Natural killer cell treated with Interleukin-12 subunit alpha and Interleukin-12 subunit beta and Interleukin-15 and Interleukin-18, amount 100 ng/mL, for 72 hours (primary cell): ENCODE results near the gene COMMD2. TPM values are rescaled to one million over a fixed set of nuclear protein-coding genes. Genes with fewer than 3 reads are reported as not detected.

Experiments used
- ATAC-seq, 2 donors: fragments of 150-1000 bp; cut with Tn5 transposase in 1 of 2; sonication (Bioruptor Pico), chemical (Tn5 transposase) in 1 of 2; 2 replicates each; pipeline ENCODE4 v1.10.0; 2021
- DNase-seq: peaks from one replicate; pipeline ENCODE4 v3.0.0; 2022; ENCODE audit warnings: low spot score
- H3K27ac Mint-ChIP-seq, 2 donors: 1 replicate in 1 of 2; 2 replicates in 1 of 2; pipeline ENCODE4 v1.8.0; 2022; ENCODE audit warnings: mixed read lengths in 2 of 2, mild to moderate bottlenecking in 1 of 2, moderate library complexity in 1 of 2
- H3K27me3 Mint-ChIP-seq, 2 donors: 1 replicate in 1 of 2; 2 replicates in 1 of 2; pipeline ENCODE4 v1.8.0; 2022; ENCODE audit warnings: mixed read lengths in 2 of 2
- H3K36me3 Mint-ChIP-seq: one replicate; pipeline ENCODE4 v1.8.0; 2022; ENCODE audit warnings: mixed read lengths
- H3K4me1 Mint-ChIP-seq, 2 donors: 1 replicate in 1 of 2; 2 replicates in 1 of 2; pipeline ENCODE4 v1.8.0; 2022; ENCODE audit warnings: low read depth in 2 of 2, mixed read lengths in 2 of 2, mild to moderate bottlenecking in 1 of 2
- H3K4me3 Mint-ChIP-seq: one replicate; pipeline ENCODE4 v1.8.0; 2022; ENCODE audit warnings: mixed read lengths
- H3K9me3 Mint-ChIP-seq: 2 replicates; pipeline ENCODE4 v1.8.0; 2022; ENCODE audit warnings: mixed read lengths
- total RNA-seq, 2 donors: library from RNA; stranded (reverse); gene quantifications; one replicate each; pipeline ENCODE4 v1.2.3, GENCODE V29; 2022

COMMD2 gene
- 10 to 100 TPM; 29.4 to 41.9 TPM for total RNA-seq

DNA sequence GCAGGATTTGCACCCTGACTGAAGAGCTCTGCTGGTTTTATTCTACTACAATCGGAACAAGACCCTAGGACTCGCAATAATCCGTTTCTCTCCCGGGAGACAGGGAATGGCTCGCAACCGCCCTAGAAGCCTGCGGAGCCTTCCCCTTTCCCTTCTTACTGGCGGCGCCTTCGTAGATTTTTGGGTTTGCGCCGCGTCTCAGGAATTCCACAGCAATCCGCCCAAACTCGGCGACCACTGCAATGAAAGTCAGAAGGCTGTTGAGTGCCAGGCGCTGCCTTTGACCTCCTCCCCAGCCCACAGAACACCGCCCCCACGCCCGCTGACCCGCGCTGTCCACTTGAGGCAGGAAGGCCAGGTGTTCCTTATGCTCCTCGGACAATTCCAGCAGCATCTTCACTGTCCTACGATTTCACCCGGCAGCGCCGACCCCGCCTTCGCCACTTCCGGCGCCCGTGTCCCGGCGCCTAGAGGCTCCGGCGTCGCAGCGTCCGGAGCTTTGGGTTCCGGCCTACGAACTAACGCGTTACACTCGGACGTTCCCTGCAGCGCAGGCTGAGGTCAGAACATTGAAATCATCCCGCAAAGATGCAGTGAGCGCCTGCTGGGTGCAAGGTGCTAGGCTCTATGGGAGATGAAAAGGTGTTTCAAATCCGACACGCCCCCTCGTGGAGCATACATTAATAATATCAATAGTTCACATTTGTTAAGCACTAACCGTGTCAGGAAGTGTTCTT is at the start of gene COMMD2:
TSS of gene COMMD2 (minus strand) at position 439 of the 737 bp plus-strand sequence. CDS start at position 394, 45 bp downstream.
- peaks cover 5 to 9% of the 10 kb centered on the region in 2 donors for H3K27me3 Mint-ChIP-seq
- DNase-seq (peak; percentile 80), ATAC-seq (peak; percentile 99)
- H3K4me3 Mint-ChIP-seq: peak within 1 kb of the TSS; percentile 97
- no peaks in the 10 kb centered on the region for H3K9me3 Mint-ChIP-seq
- peaks cover 9 to 24% of the 10 kb centered on the region in 2 donors for H3K4me1 Mint-ChIP-seq
- H3K27ac Mint-ChIP-seq: peak within 1 kb of the TSS; percentile 81 to 95
- peaks cover 13% of the 10 kb centered on the region for H3K36me3 Mint-ChIP-seq

DNA sequence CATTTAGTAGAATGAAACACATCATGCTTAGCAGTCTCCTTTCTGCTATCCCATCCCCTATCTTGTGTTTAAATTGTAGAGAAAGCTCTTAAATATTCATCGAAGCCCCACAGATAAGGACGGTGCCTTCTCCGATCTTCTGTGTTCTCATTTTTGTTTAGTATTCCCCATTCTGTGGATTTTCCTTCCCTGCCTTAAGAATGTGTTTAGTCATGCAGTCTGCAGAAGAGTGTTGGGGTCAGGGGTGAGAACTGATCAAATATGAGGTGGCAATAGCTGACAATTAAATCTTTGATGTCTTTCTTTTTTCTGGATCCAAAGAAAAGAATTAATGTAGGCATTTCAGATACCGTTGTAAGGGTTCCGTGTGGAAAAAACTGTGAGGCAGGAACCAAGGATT is 49.4 kb upstream of the COMMD2 start:
- no peaks in the 10 kb centered on the region for H3K9me3 Mint-ChIP-seq
- DNase-seq (no peak), ATAC-seq (no peak)
- H3K4me1 Mint-ChIP-seq: peaks cover 0 to 4% of the 10 kb centered on the region in 2 donors
- H3K27ac Mint-ChIP-seq: no peak overlapping the region
- peaks cover 23 to 46% of the 10 kb centered on the region in 2 donors for H3K27me3 Mint-ChIP-seq
- no peak overlapping the region for H3K4me3 Mint-ChIP-seq
- no peaks in the 10 kb centered on the region for H3K36me3 Mint-ChIP-seq

DNA sequence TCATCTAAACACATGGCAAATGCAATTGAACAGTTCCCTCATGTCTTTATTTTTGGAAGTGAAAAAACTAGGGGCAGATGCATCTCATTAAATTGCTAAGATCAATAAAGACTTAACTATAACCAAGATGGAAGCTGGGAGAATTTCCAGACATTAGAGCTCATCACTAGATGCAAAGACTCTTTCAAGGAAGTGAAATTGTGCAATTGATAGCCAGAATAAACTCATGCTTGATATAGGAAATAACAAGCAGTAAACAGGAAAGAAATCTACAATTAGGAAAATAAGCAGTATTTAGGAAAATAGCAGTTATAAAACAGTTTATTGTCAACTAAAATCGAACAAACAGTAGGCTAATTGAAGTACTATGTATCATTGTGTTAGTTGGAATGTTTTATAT is 48.9 kb upstream of the COMMD2 start:
- Mint-ChIP-seq H3K27ac (no peak overlapping the region), H3K4me3 (no peak overlapping the region), H3K27me3 (peaks cover 19 to 43% of the 10 kb centered on the region in 2 donors), H3K9me3 (no peaks in the 10 kb centered on the region), H3K4me1 (no peaks in the 10 kb centered on the region), H3K36me3 (no peaks in the 10 kb centered on the region)
- no peak for ATAC-seq
- DNase-seq: no peak

- H3K4me3 Mint-ChIP-seq: no peak overlapping the region
- H3K9me3 Mint-ChIP-seq: no peaks in the 10 kb centered on the region
- H3K4me1 Mint-ChIP-seq: no peaks in the 10 kb centered on the region
- H3K27ac Mint-ChIP-seq: no peak overlapping the region
- ATAC-seq (no peak), DNase-seq (no peak)
- no peaks in the 10 kb centered on the region for H3K36me3 Mint-ChIP-seq
- H3K27me3 Mint-ChIP-seq: peaks cover 18 to 39% of the 10 kb centered on the region in 2 donors
Measured at GRCh38 chr3:149800693-149801092, 48.4 kb upstream of the COMMD2 start.

DNA sequence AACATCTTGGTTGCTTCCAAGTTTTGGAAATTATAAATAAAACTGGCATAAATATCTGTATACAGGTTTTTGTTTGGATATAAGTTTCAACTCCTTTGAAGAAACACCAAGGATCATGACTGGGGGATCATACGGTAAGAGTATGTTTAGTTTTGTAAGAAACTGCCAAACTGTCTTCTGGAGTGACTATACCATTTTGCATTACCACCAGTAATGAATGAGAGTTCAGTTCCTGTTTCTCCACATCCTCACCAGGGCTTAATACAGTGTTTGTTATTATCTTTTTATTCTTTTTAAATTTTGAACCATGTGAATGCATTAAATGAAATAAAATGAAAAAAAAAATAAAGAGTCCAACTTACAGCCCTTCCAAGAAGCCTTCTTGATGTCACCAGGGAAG is 43.7 kb upstream of the COMMD2 start:
- ATAC-seq (no peak), DNase-seq (no peak)
- Mint-ChIP-seq H3K9me3 (no peaks in the 10 kb centered on the region), H3K4me1 (no peaks in the 10 kb centered on the region), H3K36me3 (no peaks in the 10 kb centered on the region), H3K27me3 (peaks cover 30 to 52% of the 10 kb centered on the region in 2 donors), H3K27ac (no peak overlapping the region), H3K4me3 (no peak overlapping the region)

DNA sequence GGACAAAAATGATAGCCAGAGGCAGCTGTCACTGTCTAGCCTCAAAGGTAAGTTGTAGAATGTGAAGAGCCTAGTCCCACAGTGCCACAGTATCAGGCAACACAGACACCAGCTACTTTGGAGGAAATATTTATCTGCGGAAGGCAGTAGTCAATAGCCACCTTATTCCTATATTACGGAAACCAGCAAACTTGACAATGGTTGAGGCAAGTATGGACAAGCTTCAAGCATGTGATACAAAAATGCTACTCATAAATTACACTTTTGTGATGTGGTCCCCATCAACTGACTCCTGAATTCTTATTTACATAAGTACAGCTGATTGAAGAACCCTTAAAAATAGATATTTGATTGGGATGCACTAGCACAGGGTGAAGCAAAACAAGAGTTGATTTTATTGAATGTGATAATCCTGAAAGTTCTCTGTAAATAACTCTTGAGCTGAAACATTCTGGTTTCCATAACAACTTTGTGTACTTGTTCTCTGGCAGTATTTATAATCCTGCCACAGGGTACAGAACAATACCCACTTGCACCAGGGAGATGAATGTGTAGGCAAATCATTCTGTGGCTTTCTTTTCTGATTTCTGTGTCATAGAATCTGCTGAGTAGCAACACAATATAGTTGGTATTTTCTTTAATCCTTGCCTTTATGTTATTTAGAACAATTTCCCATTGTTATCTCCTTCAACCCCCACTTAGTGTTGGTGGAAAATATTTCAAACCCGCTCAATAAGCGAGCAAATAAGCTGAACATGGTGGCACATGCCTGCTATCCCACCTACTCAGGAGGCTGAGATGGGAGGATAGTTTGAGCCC is 40.4 kb upstream of the COMMD2 start, which contains the start of gene ANKUB1:
TSS of gene ANKUB1 (minus strand) at position 103 of the 819 bp plus-strand sequence. CDS start 188 bp downstream, outside the sequence.
- DNase-seq (no peak), ATAC-seq (no peak)
- H3K4me1 Mint-ChIP-seq: no peaks in the 10 kb centered on the region
- peaks cover 24 to 42% of the 10 kb centered on the region in 2 donors for H3K27me3 Mint-ChIP-seq
- no peaks in the 10 kb centered on the region for H3K36me3 Mint-ChIP-seq
- H3K9me3 Mint-ChIP-seq: no peaks in the 10 kb centered on the region
- no peak within 1 kb of the TSS for H3K27ac Mint-ChIP-seq
- H3K4me3 Mint-ChIP-seq: no peak within 1 kb of the TSS

GRCh38 chr3:149790698-149791097 is 38.4 kb upstream of the COMMD2 start:
- H3K4me3 Mint-ChIP-seq: no peak overlapping the region
- no peak for DNase-seq
- H3K27me3 Mint-ChIP-seq: peaks cover 26 to 46% of the 10 kb centered on the region in 2 donors
- no peaks in the 10 kb centered on the region for H3K9me3 Mint-ChIP-seq
- no peaks in the 10 kb centered on the region for H3K4me1 Mint-ChIP-seq
- ATAC-seq: no peak
- H3K27ac Mint-ChIP-seq: no peak overlapping the region
- H3K36me3 Mint-ChIP-seq: no peaks in the 10 kb centered on the region

DNA sequence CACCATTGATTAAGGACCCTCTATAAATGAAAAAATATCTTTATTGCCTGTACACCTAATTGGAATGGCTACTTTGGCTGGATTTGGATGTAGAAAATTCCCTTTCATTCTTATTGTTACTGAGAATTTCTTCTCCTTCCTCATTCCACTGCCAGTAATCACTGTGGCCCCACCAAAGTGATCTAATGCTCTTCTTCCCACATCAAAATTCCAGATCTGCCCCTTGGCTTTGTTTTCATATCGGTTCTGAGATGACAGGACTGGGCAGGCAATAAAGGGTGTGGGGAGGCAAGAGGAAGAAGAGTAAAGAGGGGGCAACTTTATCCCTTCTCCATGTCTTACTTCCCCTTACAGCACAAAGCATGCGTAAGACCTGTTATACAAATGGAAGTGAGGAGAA is 38.0 kb upstream of the COMMD2 start:
- Mint-ChIP-seq H3K36me3 (no peaks in the 10 kb centered on the region), H3K4me1 (no peaks in the 10 kb centered on the region), H3K9me3 (no peaks in the 10 kb centered on the region), H3K27me3 (peaks cover 26 to 46% of the 10 kb centered on the region in 2 donors), H3K4me3 (no peak overlapping the region), H3K27ac (no peak overlapping the region)
- ATAC-seq: no peak
- no peak for DNase-seq

GRCh38 chr3:149784064-149784704 is 31.9 kb upstream of the COMMD2 start:
- ATAC-seq (no peak), DNase-seq (no peak)
- no peaks in the 10 kb centered on the region for H3K36me3 Mint-ChIP-seq
- no peaks in the 10 kb centered on the region for H3K9me3 Mint-ChIP-seq
- peaks cover 9 to 17% of the 10 kb centered on the region in 2 donors for H3K27me3 Mint-ChIP-seq
- no peaks in the 10 kb centered on the region for H3K4me1 Mint-ChIP-seq
- no peak overlapping the region for H3K4me3 Mint-ChIP-seq
- H3K27ac Mint-ChIP-seq: no peak overlapping the region

GRCh38 chr3:149783576-149783975 is 31.3 kb upstream of the COMMD2 start:
- peaks cover 9 to 17% of the 10 kb centered on the region in 2 donors for H3K27me3 Mint-ChIP-seq
- no peak overlapping the region for H3K27ac Mint-ChIP-seq
- H3K4me1 Mint-ChIP-seq: no peaks in the 10 kb centered on the region
- DNase-seq (no peak), ATAC-seq (no peak)
- H3K9me3 Mint-ChIP-seq: no peaks in the 10 kb centered on the region
- H3K4me3 Mint-ChIP-seq: no peak overlapping the region
- H3K36me3 Mint-ChIP-seq: no peaks in the 10 kb centered on the region

- ATAC-seq (no peak), DNase-seq (no peak)
- Mint-ChIP-seq H3K36me3 (no peaks in the 10 kb centered on the region), H3K4me3 (no peak overlapping the region), H3K4me1 (no peaks in the 10 kb centered on the region), H3K9me3 (no peaks in the 10 kb centered on the region), H3K27ac (no peak overlapping the region), H3K27me3 (peaks cover 11 to 22% of the 10 kb centered on the region in 2 donors)
Measured at GRCh38 chr3:149781741-149782140, 29.5 kb upstream of the COMMD2 start.

DNA sequence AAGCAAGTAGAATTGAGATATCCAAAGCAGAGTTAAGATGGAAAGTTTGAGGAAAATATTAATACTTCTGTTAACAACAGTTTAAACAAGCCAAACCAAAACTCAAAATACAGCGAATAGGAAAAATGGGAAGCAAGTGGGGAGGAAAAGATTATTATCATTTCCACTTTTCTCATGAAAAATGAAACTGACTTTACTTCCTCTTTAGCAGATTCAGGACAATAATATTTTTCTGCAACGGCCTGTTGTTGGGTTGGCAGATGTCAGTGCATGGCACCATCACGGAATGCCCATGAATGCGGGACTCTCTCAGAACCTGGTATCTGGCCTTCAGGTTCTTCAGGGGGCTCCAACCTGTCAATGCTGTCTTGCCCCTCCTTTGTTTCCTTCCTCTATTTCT is 28.9 kb upstream of the COMMD2 start:
- no peaks in the 10 kb centered on the region for H3K9me3 Mint-ChIP-seq
- H3K36me3 Mint-ChIP-seq: no peaks in the 10 kb centered on the region
- H3K4me1 Mint-ChIP-seq: no peaks in the 10 kb centered on the region

GRCh38 chr3:149777414-149778214 is 25.3 kb upstream of the COMMD2 start:
- H3K9me3 Mint-ChIP-seq: no peaks in the 10 kb centered on the region
- H3K27me3 Mint-ChIP-seq: peaks cover 9 to 23% of the 10 kb centered on the region in 2 donors
- DNase-seq (no peak), ATAC-seq (no peak)
- H3K36me3 Mint-ChIP-seq: no peaks in the 10 kb centered on the region
- H3K4me1 Mint-ChIP-seq: no peaks in the 10 kb centered on the region
- no peak overlapping the region for H3K27ac Mint-ChIP-seq
- no peak overlapping the region for H3K4me3 Mint-ChIP-seq

More for the DNA sequence above, 28.9 kb upstream of the COMMD2 start:
- Mint-ChIP-seq H3K4me3 (no peak overlapping the region), H3K27me3 (peaks cover 11 to 19% of the 10 kb centered on the region in 2 donors), H3K27ac (peak overlapping the region in 1 of 2 donors; percentile 19)
- ATAC-seq (no peak), DNase-seq (no peak)
